T-cell (primary cell): ENCODE measurements around the gene COL23A1. TPM values are rescaled to one million over a fixed set of nuclear protein-coding genes. Genes with fewer than 3 reads are reported as not detected.
A peak's percentile ranks its signal among the peaks of the same experiment; 100 is the strongest.
"Not testable (repeated sequence)": the region's sequence is repeated elsewhere in the genome, so short reads cannot be mapped to it uniquely, and the experiment has no call there.

Experiments used
- ATAC-seq, 4 experiments: fragments of 200-7000 bp in 3 of 4; fragments of 150-1000 bp in 1 of 4; cut with Tn5 transposase; replicated peaks in 1 of 4; 1 replicate in 3 of 4; 2 replicates in 1 of 4; pipeline ENCODE4 v1.10.0; 2021; ENCODE audit warnings: moderate library complexity in 3 of 4, mild to moderate bottlenecking in 2 of 4, moderate number of reproducible peaks in 1 of 4
- CTCF ChIA-PET, 2 donors: fragments of 300-600 bp; sonication (Branson Sonifier 250); formaldehyde crosslinking; loops; one replicate each; lab custom pipeline; 2022; ENCODE audit warnings: antibody characterized with exemption in 2 of 2; lab: Charles Lee
- POLR2A ChIA-PET, 2 donors: fragments of 300-600 bp; sonication (Branson Sonifier 250); formaldehyde crosslinking; loops; one replicate each; lab custom pipeline; 2022; ENCODE audit warnings: antibody characterized with exemption in 2 of 2; lab: Charles Lee
- DNase-seq, 35 experiments: peaks; one replicate each; pipeline versions ENCODE4 v3.0.0 to v3.0.0-alpha.2; 2013 to 2023
- H3K27ac ChIP-seq: one replicate; pipeline ENCODE4 v1.5.1; 2013; ENCODE audit warnings: low read length
- H3K27me3 ChIP-seq, 2 experiments: replicated peaks in 1 of 2; 1 replicate in 1 of 2; 2 replicates in 1 of 2; pipeline versions ENCODE4 v1.6.1 to v1.7.0; 2013; ENCODE audit warnings: low read length in 1 of 2, mixed read lengths in 1 of 2; ENCODE audit not compliant: control insufficient read depth in 2 of 2, insufficient read depth in 2 of 2; ENCODE audit errors: extremely low read depth in 1 of 2
- H3K36me3 ChIP-seq, 2 donors: 1 replicate in 1 of 2; 2 replicates in 1 of 2; pipeline versions ENCODE4 v1.6.1 to v1.7.0; 2013; ENCODE audit warnings: low read length in 1 of 2; ENCODE audit not compliant: control insufficient read depth in 2 of 2, insufficient read depth in 1 of 2; ENCODE audit errors: extremely low read depth in 1 of 2
- H3K4me1 ChIP-seq, 2 experiments: 1 replicate in 1 of 2; 2 replicates in 1 of 2; pipeline versions ENCODE4 v1.6.1 to v1.7.0; 2013; ENCODE audit warnings: low read length in 2 of 2, mixed read lengths in 1 of 2; ENCODE audit not compliant: insufficient read depth in 2 of 2, control insufficient read depth in 1 of 2; ENCODE audit errors: extremely low read depth in 1 of 2
- H3K4me3 ChIP-seq, 2 donors: 1 replicate in 1 of 2; 2 replicates in 1 of 2; pipeline versions ENCODE4 v1.5.1 to v1.7.0; 2013; ENCODE audit warnings: mild to moderate bottlenecking in 2 of 2, low read length in 1 of 2, moderate library complexity in 1 of 2; ENCODE audit not compliant: control insufficient read depth in 1 of 2; ENCODE audit errors: extremely low read depth in 1 of 2
- H3K9me3 ChIP-seq: 2 replicates; pipeline ENCODE4 v1.7.0; 2013
- H3K27ac Mint-ChIP-seq, 2 donors: one replicate each; pipeline ENCODE4 v1.8.0; 2020 to 2021; ENCODE audit warnings: mild to moderate bottlenecking in 2 of 2, mixed read lengths in 2 of 2
- H3K27me3 Mint-ChIP-seq, 2 donors: one replicate each; pipeline ENCODE4 v1.8.0; 2021 to 2022; ENCODE audit warnings: mixed read lengths in 2 of 2
- H3K36me3 Mint-ChIP-seq: one replicate; pipeline ENCODE4 v1.8.0; 2021; ENCODE audit warnings: mixed read lengths
- H3K4me1 Mint-ChIP-seq, 3 donors: one replicate each; pipeline ENCODE4 v1.8.0; 2020 to 2022; ENCODE audit warnings: mixed read lengths in 3 of 3, mild to moderate bottlenecking in 1 of 3
- H3K4me3 Mint-ChIP-seq, 3 donors: one replicate each; pipeline ENCODE4 v1.8.0; 2020 to 2022; ENCODE audit warnings: mild to moderate bottlenecking in 3 of 3, mixed read lengths in 3 of 3, moderate library complexity in 3 of 3
- H3K9me3 Mint-ChIP-seq, 3 donors: one replicate each; pipeline ENCODE4 v1.8.0; 2020 to 2022; ENCODE audit warnings: mixed read lengths in 3 of 3
- WGBS: methylation state at CpG from one replicate; pipeline ENCODE4 v1.1.5; 2013; ENCODE audit warnings: missing lambda C conversion rate; ENCODE audit not compliant: insufficient coverage; 5-methylcytosine and 5-hydroxymethylcytosine counted together
- total RNA-seq, 35 experiments: library from RNA in 6 of 35; stranded (reverse) in 6 of 35; fragments of 120-200 nt in 1 of 35; gene quantifications; one replicate each; pipeline versions ENCODE4 v1.2.1 to v1.2.4 and lab custom pipeline; 2013 to 2026

Gene COL23A1
- total RNA-seq, 5 donors from 2014 or later (not counting 1 experiment from before 2014, with no cell fraction given) = 0.07 to 0.13 TPM; not detected in 3

- H3K9me3 Mint-ChIP-seq, H3K4me3 Mint-ChIP-seq, POLR2A ChIA-PET, H3K27ac ChIP-seq, H3K9me3 ChIP-seq, H3K27ac Mint-ChIP-seq, H3K36me3 Mint-ChIP-seq, H3K4me1 ChIP-seq, H3K4me1 Mint-ChIP-seq, H3K4me3 ChIP-seq, CTCF ChIA-PET, H3K36me3 ChIP-seq: not testable (repeated sequence)
- H3K27me3 ChIP-seq = peaks cover 5 to 53% of the 10 kb centered on the region in 2 experiments
- ATAC-seq (peak in 2 of 4 experiments; percentile 50 to 54), DNase-seq (peak in 16 of 35 experiments; percentile 8 to 63 (median 26))
- peaks cover 47 to 53% of the 10 kb centered on the region in 2 donors for H3K27me3 Mint-ChIP-seq
- 81% methylated on average over 11 of the region's 11 CpGs for WGBS
These were observed 4.8 kb downstream of the COL23A1 start for GRCh38 chr5:178585421-178585820.

DNA sequence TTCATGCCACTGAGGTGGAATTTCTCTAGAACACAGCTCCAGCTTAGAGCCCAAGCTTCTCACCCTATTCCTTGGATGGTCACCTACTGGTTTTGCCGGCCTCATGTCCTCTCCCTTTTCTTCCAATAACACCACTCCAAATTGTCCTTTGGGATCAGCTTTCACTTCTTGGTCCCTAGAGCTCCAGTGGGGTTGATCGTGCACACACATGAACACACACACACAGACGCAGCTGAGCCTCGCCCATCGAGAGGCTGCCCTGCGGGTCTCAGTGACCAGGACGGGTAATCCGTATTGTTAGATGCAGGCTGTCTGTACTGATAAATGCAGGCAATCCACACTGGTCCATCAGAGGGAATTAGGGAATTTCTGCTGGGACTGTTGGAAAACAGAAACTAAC lies 6.9 kb downstream of the COL23A1 start:
- Histone ChIP-seq H3K27me3 (peaks cover 0 to 44% of the 10 kb centered on the region in 2 experiments), H3K27ac (no peak overlapping the region), H3K4me3 (no peak overlapping the region), H3K9me3 (no peaks in the 10 kb centered on the region), H3K4me1 (no peaks in the 10 kb centered on the region), H3K36me3 (no peaks in the 10 kb centered on the region)
- Mint-ChIP-seq H3K4me3 (no peak overlapping the region), H3K27me3 (peaks cover 44 to 50% of the 10 kb centered on the region in 2 donors), H3K9me3 (no peaks in the 10 kb centered on the region), H3K4me1 (no peaks in the 10 kb centered on the region), H3K27ac (no peak overlapping the region), H3K36me3 (no peaks in the 10 kb centered on the region)
- no peak for DNase-seq
- ATAC-seq = no peak
- WGBS = no CpG with 5 or more reads among the region's 8 CpGs
- CTCF ChIA-PET = no interaction called here
- POLR2A ChIA-PET = no interaction called here

DNA sequence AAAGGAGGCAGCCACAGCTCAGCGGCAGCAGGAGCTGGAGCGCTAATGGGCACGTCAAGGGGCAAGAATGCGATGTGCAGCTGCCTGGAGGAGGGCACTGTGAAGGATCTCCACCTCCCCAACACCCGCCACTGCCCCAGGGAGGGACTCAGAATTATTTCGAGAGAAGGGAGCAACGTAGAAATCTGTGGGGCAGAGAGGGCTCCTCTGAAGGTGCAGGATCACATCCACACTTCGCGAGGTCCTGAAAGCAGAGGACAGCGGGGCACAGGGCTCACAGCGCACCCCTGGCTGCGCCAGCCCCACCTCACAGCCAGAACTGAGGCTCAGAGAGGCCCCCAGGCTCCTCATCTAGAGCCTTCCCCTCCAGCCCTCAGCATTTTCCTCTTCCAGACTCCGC lies 7.9 kb downstream of the COL23A1 start:
- ATAC-seq (no peak), DNase-seq (no peak)
- H3K9me3 ChIP-seq = no peaks in the 10 kb centered on the region
- ChIA-PET CTCF (no interaction called here), POLR2A (no interaction called here)
- H3K27ac Mint-ChIP-seq = no peak overlapping the region
- no peaks in the 10 kb centered on the region for H3K36me3 ChIP-seq
- no peaks in the 10 kb centered on the region for H3K4me1 Mint-ChIP-seq
- no peak overlapping the region for H3K4me3 Mint-ChIP-seq
- 92% methylated on average over 8 of the region's 13 CpGs for whole genome bisulfite sequencing
- peaks cover 37 to 45% of the 10 kb centered on the region in 2 donors for H3K27me3 Mint-ChIP-seq
- H3K9me3 Mint-ChIP-seq = no peaks in the 10 kb centered on the region
- H3K4me3 ChIP-seq = no peak overlapping the region
- no peaks in the 10 kb centered on the region for H3K4me1 ChIP-seq
- no peaks in the 10 kb centered on the region for H3K36me3 Mint-ChIP-seq
- H3K27me3 ChIP-seq = peaks cover 4 to 47% of the 10 kb centered on the region in 2 experiments
- no peak overlapping the region for H3K27ac ChIP-seq

DNA sequence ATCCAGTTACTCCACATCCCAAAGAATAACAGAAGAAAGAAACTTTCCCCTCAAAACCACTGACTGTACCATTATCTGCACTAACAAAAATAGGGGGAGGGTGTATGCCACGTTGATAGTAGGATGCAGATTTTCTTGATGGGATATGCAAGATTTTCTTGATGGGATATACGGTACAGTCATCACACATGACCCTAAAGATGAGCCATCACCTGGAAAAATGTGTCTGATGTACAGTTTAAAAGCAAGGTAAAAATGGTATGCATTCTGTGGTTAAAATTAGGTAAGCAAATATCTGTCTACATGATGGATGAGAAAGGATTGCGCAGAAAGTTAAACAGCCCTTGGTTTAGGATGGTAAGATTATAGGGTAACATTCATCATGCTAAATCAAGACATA lies 8.6 kb downstream of the COL23A1 start:
- Histone ChIP-seq H3K9me3 (no peaks in the 10 kb centered on the region), H3K4me1 (no peaks in the 10 kb centered on the region), H3K27me3 (peaks cover 4 to 51% of the 10 kb centered on the region in 2 experiments), H3K27ac (no peak overlapping the region), H3K36me3 (no peaks in the 10 kb centered on the region), H3K4me3 (no peak overlapping the region)
- H3K4me3 Mint-ChIP-seq = no peak overlapping the region
- ChIA-PET CTCF (interaction anchor here in 1 of 2 donors (0.6 kb wide), 1 partner anchor 1057 kb away, joined by 3 read pairs; no protein-coding TSS in a partner anchor), POLR2A (no interaction called here)
- DNase-seq = no peak
- no peak overlapping the region for H3K27ac Mint-ChIP-seq
- H3K4me1 Mint-ChIP-seq = no peaks in the 10 kb centered on the region
- 87% methylated on average over 3 of the region's 3 CpGs for WGBS
- ATAC-seq = no peak
- peaks cover 31 to 41% of the 10 kb centered on the region in 2 donors for H3K27me3 Mint-ChIP-seq
- H3K9me3 Mint-ChIP-seq = no peaks in the 10 kb centered on the region
- H3K36me3 Mint-ChIP-seq = no peaks in the 10 kb centered on the region

- POLR2A ChIA-PET = interaction anchor here in 1 of 2 donors (0.6 kb wide), 1 partner anchor 14 kb away, joined by 3 read pairs; no protein-coding TSS in a partner anchor
- H3K27me3 Mint-ChIP-seq = peaks cover 24 to 39% of the 10 kb centered on the region in 2 donors
- Histone ChIP-seq H3K9me3 (no peaks in the 10 kb centered on the region), H3K4me3 (no peak overlapping the region), H3K27me3 (peaks cover 6 to 53% of the 10 kb centered on the region in 2 experiments), H3K27ac (no peak overlapping the region), H3K4me1 (no peaks in the 10 kb centered on the region), H3K36me3 (no peaks in the 10 kb centered on the region)
- CTCF ChIA-PET = no interaction called here
- H3K4me3 Mint-ChIP-seq = no peak overlapping the region
- ATAC-seq (no peak), DNase-seq (no peak)
- H3K9me3 Mint-ChIP-seq = no peaks in the 10 kb centered on the region
- 88% methylated on average over 10 of the region's 15 CpGs for WGBS
- no peaks in the 10 kb centered on the region for H3K4me1 Mint-ChIP-seq
- no peaks in the 10 kb centered on the region for H3K36me3 Mint-ChIP-seq
- H3K27ac Mint-ChIP-seq = no peak overlapping the region
These were observed 9.8 kb downstream of the COL23A1 start for GRCh38 chr5:178580271-178580955.

- H3K4me1 ChIP-seq = no peaks in the 10 kb centered on the region
- H3K27me3 ChIP-seq = peaks cover 9 to 41% of the 10 kb centered on the region in 2 experiments
- no peaks in the 10 kb centered on the region for H3K9me3 ChIP-seq
- no peak overlapping the region for H3K4me3 ChIP-seq
- H3K4me1 Mint-ChIP-seq = no peaks in the 10 kb centered on the region
- CTCF ChIA-PET = no interaction called here
- no peak overlapping the region for H3K27ac Mint-ChIP-seq
- H3K36me3 ChIP-seq = no peaks in the 10 kb centered on the region
- peaks cover 0 to 1% (median under 1%) of the 10 kb centered on the region in 3 donors for H3K9me3 Mint-ChIP-seq
- POLR2A ChIA-PET = no interaction called here
- no peak overlapping the region for H3K4me3 Mint-ChIP-seq
- peaks cover 33 to 46% of the 10 kb centered on the region in 2 donors for H3K27me3 Mint-ChIP-seq
- ATAC-seq = no peak
- 88% methylated on average over 6 of the region's 7 CpGs for WGBS
- H3K36me3 Mint-ChIP-seq = no peaks in the 10 kb centered on the region
- no peak overlapping the region for H3K27ac ChIP-seq
- no peak for DNase-seq
These were observed 12.2 kb downstream of the COL23A1 start for GRCh38 chr5:178577944-178578343.
